Gastrocnemius medialis (tissue), 4 donors: Measurements from ENCODE around the gene KRT23. TPM values are rescaled to one million over a fixed set of nuclear protein-coding genes. Genes with fewer than 3 reads are reported as not detected.
A peak's percentile ranks its signal among the peaks of the same experiment; 100 is the strongest.

Experiments used
- ATAC-seq, 2 donors: fragments of 150-250 bp; one replicate each; pipeline ENCODE4 v1.9.1; 2016
- DNase-seq, 2 donors: peaks; one replicate each; pipeline ENCODE4 v3.0.0-alpha.2; 2019
- H3K27ac ChIP-seq, 4 donors: fragments of 200-600 bp; sonication (generic); 1 replicate in 1 of 4; 2 replicates in 3 of 4; pipeline ENCODE4 v1.5.1; 2016 to 2018; ENCODE audit warnings: mild to moderate bottlenecking in 2 of 4, moderate library complexity in 1 of 4
- H3K27me3 ChIP-seq, 3 donors: fragments of 200-600 bp; sonication (generic) in 2 of 3; 1 replicate in 1 of 3; 2 replicates in 2 of 3; pipeline versions ENCODE4 v1.5.1 to v1.6.0; 2016 to 2019; ENCODE audit warnings: mild to moderate bottlenecking in 1 of 3, moderate library complexity in 1 of 3
- H3K36me3 ChIP-seq, 2 donors: fragments of 200-600 bp; sonication (generic) in 1 of 2; one replicate each; pipeline ENCODE4 v1.5.1; 2017 to 2018
- H3K4me1 ChIP-seq, 2 donors: fragments of 200-600 bp; sonication (generic) in 1 of 2; one replicate each; pipeline ENCODE4 v1.5.1; 2016 to 2017; ENCODE audit warnings: mild to moderate bottlenecking in 2 of 2
- H3K4me3 ChIP-seq, 4 donors: fragments of 200-600 bp; sonication (generic) in 3 of 4; 1 replicate in 1 of 4; 2 replicates in 3 of 4; pipeline ENCODE4 v1.5.1; 2016 to 2019; ENCODE audit warnings: mild to moderate bottlenecking in 2 of 4
- H3K9me3 ChIP-seq, 3 donors: fragments of 200-600 bp; sonication (generic) in 2 of 3; 1 replicate in 1 of 3; 2 replicates in 2 of 3; pipeline ENCODE4 v1.5.1; 2016 to 2019
- CTCF ChIP-seq, 5 experiments: fragments of 450-650 bp in 3 of 5; fragments of 200-600 bp in 2 of 5; sonication (generic) in 2 of 5; IDR thresholded peaks in 4 of 5; conservative IDR thresholded peaks in 1 of 5; 1 replicate in 4 of 5; 2 replicates in 1 of 5; pipeline ENCODE4 v1.5.1; 2016 to 2019; ENCODE audit warnings: antibody characterized with exemption in 5 of 5, mild to moderate bottlenecking in 3 of 5, moderate library complexity in 3 of 5
- POLR2A ChIP-seq, 2 donors: fragments of 450-650 bp; IDR thresholded peaks; one replicate each; pipeline ENCODE4 v1.6.1; 2017; ENCODE audit warnings: antibody characterized with exemption in 2 of 2, mild to moderate bottlenecking in 2 of 2, moderate library complexity in 2 of 2
- in situ Hi-C, 4 donors: fragments of 200-750 bp; cut with MboI; loops; one replicate each; pipeline versions ENCODE4 v1.15.0 to v1.8.0; 2017; ENCODE audit warnings: low sequenced_read_pairs in 4 of 4
- intact Hi-C: fragments of 100-400 bp; cut with DNase I; formaldehyde crosslinking; loops from one replicate; pipeline ENCODE4 v1.15.1; 2023; ENCODE audit warnings: low total_unique reads
- total RNA-seq, 4 donors: library from RNA; depleted of rRNA; stranded (reverse); fragments of >200 nt; gene quantifications; one replicate each; pipeline versions ENCODE4 v1.1.0 to v1.2.3, GENCODE V29; 2016

KRT23 gene
- total RNA-seq, 4 donors from 2014 or later, result 0.42 TPM; not detected in 3

- H3K36me3 ChIP-seq, result no peaks in the 10 kb centered on the region
- DNase-seq (no peak), ATAC-seq (peak in 1 of 2 donors; percentile 36)
- peaks cover 15% of the 10 kb centered on the region in 2 donors for H3K4me1 ChIP-seq
- no peak overlapping the region for H3K27ac ChIP-seq
- TF ChIP-seq CTCF (IDR thresholded peaks at IDR 0.05 in 4 of 5, conservative IDR thresholded peaks at IDR 0.05 in 1 of 5) (no peak), POLR2A (IDR thresholded peaks at IDR 0.05) (no peak)
- intact Hi-C loops (loop anchor here (1.0 to 5.0 kb wide), 7 partner anchors 43 to 753 kb away; no protein-coding TSS in a partner anchor), in situ Hi-C loops (loop anchor here (5.0 to 25.0 kb wide), 6 partner anchors 403 to 755 kb away; partner anchors contain the start of genes KRT35 (in 1 of the 4), KRT36 (in 1 of the 4), KRTAP16-1 (in 1 of the 4) and KRTAP17-1 (in 1 of the 4))
- no peak overlapping the region for H3K4me3 ChIP-seq
- peaks cover 0 to 9% (median 0%) of the 10 kb centered on the region in 3 donors for H3K27me3 ChIP-seq
- no peaks in the 10 kb centered on the region for H3K9me3 ChIP-seq
These were observed 27.7 kb downstream of the KRT23 start for GRCh38 chr17:40909755-40910154.

- peaks cover 0 to 9% (median 0%) of the 10 kb centered on the region in 3 donors for H3K27me3 ChIP-seq
- intact Hi-C loops, result loop anchor here (1.0 to 5.0 kb wide), 5 partner anchors 413 to 753 kb away; no protein-coding TSS in a partner anchor
- H3K36me3 ChIP-seq, result no peaks in the 10 kb centered on the region
- TF ChIP-seq POLR2A (IDR thresholded peaks at IDR 0.05) (no peak), CTCF (IDR thresholded peaks at IDR 0.05 in 4 of 5, conservative IDR thresholded peaks at IDR 0.05 in 1 of 5) (peak; percentile 59 to 72 (median 66))
- H3K9me3 ChIP-seq, result no peaks in the 10 kb centered on the region
- peak; percentile 52 to 67 for DNase-seq
- in situ Hi-C loops, result loop anchor here (5.0 to 25.0 kb wide), 6 partner anchors 403 to 755 kb away; partner anchors contain the start of genes KRT35 (in 1 of the 4), KRT36 (in 1 of the 4), KRTAP16-1 (in 1 of the 4) and KRTAP17-1 (in 1 of the 4)
- H3K4me1 ChIP-seq, result peaks cover 15% of the 10 kb centered on the region in 2 donors
- no peak overlapping the region for H3K27ac ChIP-seq
- H3K4me3 ChIP-seq, result no peak overlapping the region
- peak; percentile 87 to 90 for ATAC-seq
These were observed 28.1 kb downstream of the KRT23 start for GRCh38 chr17:40909351-40909750.

GRCh38 chr17:40906613-40907012, 30.8 kb downstream of the KRT23 start:
- H3K27me3 ChIP-seq, result peaks cover 0 to 9% (median 0%) of the 10 kb centered on the region in 3 donors

GRCh38 chr17:40905370-40905769, 32.1 kb downstream of the KRT23 start:
- Histone ChIP-seq H3K27me3 (peaks cover 0 to 9% (median 0%) of the 10 kb centered on the region in 3 donors), H3K27ac (no peak overlapping the region), H3K9me3 (no peaks in the 10 kb centered on the region), H3K4me1 (peaks cover 10% of the 10 kb centered on the region in 2 donors), H3K36me3 (no peaks in the 10 kb centered on the region), H3K4me3 (no peak overlapping the region)
- in situ Hi-C loops, result loop anchor here (5.0 to 25.0 kb wide), 6 partner anchors 407 to 759 kb away; partner anchors contain the start of genes KRT35 (in 1 of the 4), KRT36 (in 1 of the 4), KRTAP16-1 (in 1 of the 4) and KRTAP17-1 (in 1 of the 4)
- DNase-seq (no peak), ATAC-seq (no peak)
- intact Hi-C loops, result loop anchor here (5.0 kb wide), 2 partner anchors 417 to 742 kb away; no protein-coding TSS in a partner anchor
- no peak for TF ChIP-seq POLR2A (IDR thresholded peaks at IDR 0.05)
- TF ChIP-seq CTCF (IDR thresholded peaks at IDR 0.05 in 4 of 5, conservative IDR thresholded peaks at IDR 0.05 in 1 of 5), result no peak

More at GRCh38 chr17:40906613-40907012, 30.8 kb downstream of the KRT23 start:
- no peak overlapping the region for H3K27ac ChIP-seq
- peaks cover 15% of the 10 kb centered on the region in 2 donors for H3K4me1 ChIP-seq
- no peak for DNase-seq
- no peaks in the 10 kb centered on the region for H3K9me3 ChIP-seq
- H3K36me3 ChIP-seq, result no peaks in the 10 kb centered on the region
- intact Hi-C loops (loop anchor here (5.0 kb wide), 2 partner anchors 416 to 741 kb away; no protein-coding TSS in a partner anchor), in situ Hi-C loops (loop anchor here (5.0 to 25.0 kb wide), 6 partner anchors 406 to 758 kb away; partner anchors contain the start of genes KRT35 (in 1 of the 4), KRT36 (in 1 of the 4), KRTAP16-1 (in 1 of the 4) and KRTAP17-1 (in 1 of the 4))
- ATAC-seq, result no peak
- TF ChIP-seq POLR2A (IDR thresholded peaks at IDR 0.05), result no peak
- no peak for TF ChIP-seq CTCF (IDR thresholded peaks at IDR 0.05 in 4 of 5, conservative IDR thresholded peaks at IDR 0.05 in 1 of 5)
- no peak overlapping the region for H3K4me3 ChIP-seq
